Stomach (tissue), 9 donors: ENCODE data around the gene TBL1XR1. TPM values are rescaled to one million over a fixed set of nuclear protein-coding genes. Genes with fewer than 3 reads are reported as not detected.

Source experiments
- DNase-seq, 2 donors: peaks; one replicate each; pipeline versions ENCODE4 v3.0.0 to v3.0.0-alpha.2; 2013 to 2019
- H3K27ac ChIP-seq, 5 donors: fragments of 200-600 bp in 4 of 5; sonication (generic) in 4 of 5; one replicate each; pipeline ENCODE4 v1.5.1; 2013 to 2019; ENCODE audit warnings: mild to moderate bottlenecking in 1 of 5, moderate library complexity in 1 of 5
- H3K27me3 ChIP-seq, 3 donors: fragments of 200-600 bp; sonication (generic); one replicate each; pipeline ENCODE4 v1.5.1; 2017 to 2019; ENCODE audit warnings: mixed run types in 1 of 3
- H3K36me3 ChIP-seq, 4 donors: fragments of 200-600 bp; sonication (generic); 1 replicate in 3 of 4; 2 replicates in 1 of 4; pipeline ENCODE4 v1.5.1; 2016 to 2019
- H3K4me1 ChIP-seq, 4 donors: fragments of 200-600 bp; sonication (generic); one replicate each; pipeline ENCODE4 v1.5.1; 2016 to 2019
- H3K4me3 ChIP-seq, 4 donors: fragments of 200-600 bp; sonication (generic) in 3 of 4; one replicate each; pipeline ENCODE4 v1.5.1; 2016 to 2019; ENCODE audit warnings: mild to moderate bottlenecking in 1 of 4
- H3K9me3 ChIP-seq, 4 donors: fragments of 200-600 bp; sonication (generic); one replicate each; pipeline ENCODE4 v1.5.1; 2016 to 2019
- CTCF ChIP-seq, 7 experiments: fragments of 450-650 bp in 4 of 7; fragments of 200-600 bp in 3 of 7; sonication (generic) in 3 of 7; IDR thresholded peaks; one replicate each; pipeline ENCODE4 v1.5.1; 2016 to 2019; ENCODE audit warnings: antibody characterized with exemption in 7 of 7, control low read depth in 2 of 7, mild to moderate bottlenecking in 1 of 7
- EP300 ChIP-seq: sonication (generic); formaldehyde crosslinking; IDR thresholded peaks from one replicate; pipeline ENCODE4 v1.6.1; 2017; ENCODE audit warnings: antibody characterized with exemption
- POLR2A ChIP-seq, 4 donors: fragments of 450-650 bp; IDR thresholded peaks; one replicate each; pipeline ENCODE4 v1.6.1; 2016; ENCODE audit warnings: antibody characterized with exemption in 4 of 4, control low read depth in 2 of 4, mild to moderate bottlenecking in 1 of 4, moderate library complexity in 1 of 4
- POLR2AphosphoS5 ChIP-seq, 3 donors: sonication (generic); formaldehyde crosslinking; IDR thresholded peaks; one replicate each; pipeline ENCODE4 v1.6.1; 2016; ENCODE audit warnings: antibody characterized with exemption in 3 of 3
- WGBS, 5 donors: extraction: QIAGEN DNeasy Blood & Tissue Kit in 3 of 5; methylation state at CpG; one replicate each; pipeline versions ENCODE4 v1.1.5 to v1.1.7; 2013 to 2018; 5-methylcytosine and 5-hydroxymethylcytosine counted together
- intact Hi-C: fragments of 100-400 bp; cut with DNase I; formaldehyde crosslinking; loops from one replicate; pipeline ENCODE4 v1.15.1; 2023; ENCODE audit warnings: low total_unique reads
- polyA plus RNA-seq, 3 donors: library from polyadenylated mRNA; stranded (reverse); fragments of 200-250 nt; gene quantifications; one replicate each; pipeline ENCODE4 v1.2.3, GENCODE V29; 2013
- total RNA-seq, 5 donors: library from RNA; depleted of rRNA; stranded (reverse); fragments of >200 nt; gene quantifications; one replicate each; pipeline versions ENCODE4 v1.1.0 to v1.2.3, GENCODE V29; 2014 to 2016
- donor health status: healthy with polysubstance abuse.
- donor health status: Bipolar disorder and iron deficiency.
- donor health status: healthy.

The TBL1XR1 gene
- total and polyA plus RNA-seq, 8 donors, result 11.6 to 217 (median 41.1) TPM

GRCh38 chr3:177182352-177182751, 14.9 kb downstream of the TBL1XR1 start:
- no peaks in the 10 kb centered on the region for H3K36me3 ChIP-seq
- no peaks in the 10 kb centered on the region for H3K9me3 ChIP-seq
- H3K4me1 ChIP-seq, result peaks cover 14 to 94% (median 58%) of the 10 kb centered on the region in 4 donors
- TF ChIP-seq EP300, result no peak
- TF ChIP-seq CTCF (IDR thresholded peaks at IDR 0.05), result no peak
- no peak for TF ChIP-seq POLR2AphosphoS5 (IDR thresholded peaks at IDR 0.05)
- no peak for TF ChIP-seq POLR2A (IDR thresholded peaks at IDR 0.05)
- no peak for DNase-seq
- 72 to 89% (median 85%) methylated on average over 1 of the region's 1 CpG for WGBS, 5 donors
- H3K4me3 ChIP-seq, result no peak overlapping the region
- intact Hi-C loops, result no loop called here
- no peaks in the 10 kb centered on the region for H3K27me3 ChIP-seq
- no peak overlapping the region for H3K27ac ChIP-seq

GRCh38 chr3:177181418-177181817, 15.9 kb downstream of the TBL1XR1 start:
- H3K27me3 ChIP-seq, result no peaks in the 10 kb centered on the region
- intact Hi-C loops, result no loop called here
- H3K9me3 ChIP-seq, result no peaks in the 10 kb centered on the region
- TF ChIP-seq EP300 (no peak), CTCF (IDR thresholded peaks at IDR 0.05) (no peak), POLR2A (IDR thresholded peaks at IDR 0.05) (no peak), POLR2AphosphoS5 (IDR thresholded peaks at IDR 0.05) (no peak)
- no peak overlapping the region for H3K27ac ChIP-seq
- 81 to 94% (median 90%) methylated on average over 5 of the region's 5 CpGs for WGBS, 5 donors
- H3K4me1 ChIP-seq, result peaks cover 20 to 96% (median 57%) of the 10 kb centered on the region in 4 donors
- H3K36me3 ChIP-seq, result no peaks in the 10 kb centered on the region
- DNase-seq, result no peak
- H3K4me3 ChIP-seq, result no peak overlapping the region

- TF ChIP-seq CTCF (IDR thresholded peaks at IDR 0.05), result no peak
- no peak for TF ChIP-seq POLR2A (IDR thresholded peaks at IDR 0.05)
- TF ChIP-seq POLR2AphosphoS5 (IDR thresholded peaks at IDR 0.05), result no peak
- no peak for TF ChIP-seq EP300
- H3K27me3 ChIP-seq, result no peaks in the 10 kb centered on the region
- intact Hi-C loops, result no loop called here
- H3K36me3 ChIP-seq, result no peaks in the 10 kb centered on the region
- H3K9me3 ChIP-seq, result no peaks in the 10 kb centered on the region
- H3K27ac ChIP-seq, result no peak overlapping the region
- H3K4me1 ChIP-seq, result peaks cover 18 to 95% (median 53%) of the 10 kb centered on the region in 4 donors
- H3K4me3 ChIP-seq, result no peak overlapping the region
- WGBS, 5 donors, result 94 to 98% (median 96%) methylated on average over 5 of the region's 5 CpGs
- no peak for DNase-seq
Measured at GRCh38 chr3:177180506-177180905, 16.8 kb downstream of the TBL1XR1 start.

GRCh38 chr3:177179281-177180067, 17.8 kb downstream of the TBL1XR1 start:
- H3K36me3 ChIP-seq, result no peaks in the 10 kb centered on the region
- intact Hi-C loops, result loop anchor here (10.0 kb wide), 1 partner anchor 115 kb away; no protein-coding TSS in a partner anchor
- H3K9me3 ChIP-seq, result no peaks in the 10 kb centered on the region
- no peak for DNase-seq
- TF ChIP-seq EP300 (no peak), POLR2AphosphoS5 (IDR thresholded peaks at IDR 0.05) (no peak), CTCF (IDR thresholded peaks at IDR 0.05) (no peak)
- WGBS, 5 donors, result 50 to 68% (median 54%) methylated on average over 10 of the region's 10 CpGs
- H3K4me3 ChIP-seq, result no peak overlapping the region
- no peaks in the 10 kb centered on the region for H3K27me3 ChIP-seq
- peak overlapping the region in 1 of 5 donors; percentile 10 for H3K27ac ChIP-seq
- peaks cover 13 to 95% (median 50%) of the 10 kb centered on the region in 4 donors for H3K4me1 ChIP-seq
